Mucosa of descending colon (tissue), 3 donors: ENCODE results near the gene INIP. TPM values are rescaled to one million over a fixed set of nuclear protein-coding genes. Genes with fewer than 3 reads are reported as not detected.
A peak's percentile ranks its signal among the peaks of the same experiment; 100 is the strongest.

Experiments
- ATAC-seq: fragments of 200-7000 bp; cut with Tn5 transposase; one replicate; pipeline ENCODE4 v1.9.1; 2020; ENCODE audit warnings: mild to moderate bottlenecking, moderate library complexity
- DNase-seq, 3 donors: peaks; one replicate each; pipeline ENCODE4 v3.0.0-alpha.2; 2020
- H3K36me3 ChIP-seq: fragments of 200-600 bp; one replicate; pipeline ENCODE4 v1.8.0; 2021; ENCODE audit warnings: low read depth, mild to moderate bottlenecking
- H3K4me1 ChIP-seq: fragments of 200-600 bp; one replicate; pipeline ENCODE4 v1.8.0; 2021; ENCODE audit warnings: low read depth, mild to moderate bottlenecking
- H3K4me3 ChIP-seq: fragments of 200-600 bp; one replicate; pipeline ENCODE4 v1.8.0; 2021; ENCODE audit warnings: mild to moderate bottlenecking
- H3K9me3 ChIP-seq: fragments of 200-600 bp; one replicate; pipeline ENCODE4 v1.8.0; 2021; ENCODE audit warnings: mild to moderate bottlenecking
- intact Hi-C, 2 donors: fragments of 100-400 bp; cut with DNase I in 1 of 2; cut with micrococcal nuclease in 1 of 2; formaldehyde crosslinking; loops; one replicate each; pipeline versions ENCODE4 v1.11.0 to v1.11.1; 2022; cut with DNase I, micrococcal nuclease
- total RNA-seq, 3 donors: library from RNA; stranded (reverse); fragmentation: NEBNext Ultra II Directional in 2 of 3; extraction: Animal tissue kit (Norgen Biotek cat#: 25700) in 2 of 3; gene quantifications; one replicate each; pipeline versions ENCODE4 v1.2.1 to v1.2.4, GENCODE V29; 2021 to 2023
- TF ChIP-seq, protein P1 (sequence below): fragments of 200-600 bp; IDR thresholded peaks from one replicate; pipeline ENCODE4 v1.8.0; 2022; ENCODE audit warnings: antibody characterized with exemption, mild to moderate bottlenecking
- donor health status: DM: no; HTN: no; CAD: no; lungs with moderate emphysema.
- donor health status: DM: no; HTN: no; CAD: no.
- donor health status: DM: no; HTN: yes; CAD: no.

The INIP gene
- total RNA-seq, 3 donors from 2014 or later, result 25.6 to 36.4 (median 30.6) TPM

DNA sequence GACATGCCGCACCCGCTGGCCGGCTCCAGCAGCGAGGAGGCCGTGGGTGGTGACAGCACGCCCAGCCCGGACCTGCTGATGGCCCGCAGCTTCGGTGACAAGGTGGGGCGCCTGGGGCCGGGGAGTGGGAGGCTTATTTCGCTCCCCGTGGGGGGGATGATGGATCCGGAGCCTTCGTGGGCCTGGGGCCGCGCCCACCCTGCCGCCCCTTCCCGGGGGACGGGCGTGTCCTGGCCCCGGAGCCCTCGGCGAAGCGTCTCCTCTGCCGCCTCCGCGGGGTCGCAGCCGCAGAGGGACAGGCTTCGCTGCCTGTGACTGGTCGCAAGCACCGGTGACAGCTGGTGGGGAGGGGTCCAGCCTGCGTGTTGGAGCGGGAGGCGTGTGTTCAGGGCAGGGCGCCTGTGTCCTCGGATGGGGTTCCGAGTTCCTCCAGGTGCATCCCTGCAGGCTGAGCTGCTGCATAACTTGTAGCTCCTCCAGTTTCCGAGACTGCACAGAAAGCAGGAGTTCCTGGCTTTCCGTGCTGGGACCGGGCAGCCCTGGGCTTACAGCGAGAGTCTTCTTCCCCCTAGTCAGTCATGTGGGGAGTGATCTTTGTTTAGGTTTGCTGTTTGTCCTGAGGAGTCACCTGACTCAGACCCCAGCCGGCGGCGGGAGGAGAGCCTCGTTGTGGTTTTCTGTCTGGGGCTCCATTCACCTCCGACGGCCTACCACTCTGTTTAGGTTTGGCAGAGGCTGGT is 33.3 kb upstream of the INIP start:
- DNase-seq (peak; percentile 64 to 75 (median 73)), ATAC-seq (peak; percentile 40)
- TF ChIP-seq, protein P1, sequence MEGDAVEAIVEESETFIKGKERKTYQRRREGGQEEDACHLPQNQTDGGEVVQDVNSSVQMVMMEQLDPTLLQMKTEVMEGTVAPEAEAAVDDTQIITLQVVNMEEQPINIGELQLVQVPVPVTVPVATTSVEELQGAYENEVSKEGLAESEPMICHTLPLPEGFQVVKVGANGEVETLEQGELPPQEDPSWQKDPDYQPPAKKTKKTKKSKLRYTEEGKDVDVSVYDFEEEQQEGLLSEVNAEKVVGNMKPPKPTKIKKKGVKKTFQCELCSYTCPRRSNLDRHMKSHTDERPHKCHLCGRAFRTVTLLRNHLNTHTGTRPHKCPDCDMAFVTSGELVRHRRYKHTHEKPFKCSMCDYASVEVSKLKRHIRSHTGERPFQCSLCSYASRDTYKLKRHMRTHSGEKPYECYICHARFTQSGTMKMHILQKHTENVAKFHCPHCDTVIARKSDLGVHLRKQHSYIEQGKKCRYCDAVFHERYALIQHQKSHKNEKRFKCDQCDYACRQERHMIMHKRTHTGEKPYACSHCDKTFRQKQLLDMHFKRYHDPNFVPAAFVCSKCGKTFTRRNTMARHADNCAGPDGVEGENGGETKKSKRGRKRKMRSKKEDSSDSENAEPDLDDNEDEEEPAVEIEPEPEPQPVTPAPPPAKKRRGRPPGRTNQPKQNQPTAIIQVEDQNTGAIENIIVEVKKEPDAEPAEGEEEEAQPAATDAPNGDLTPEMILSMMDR, result no peak
- Histone ChIP-seq H3K36me3 (no peaks in the 10 kb centered on the region), H3K4me3 (peak overlapping the region; percentile 95), H3K4me1 (peaks cover 39% of the 10 kb centered on the region), H3K9me3 (no peaks in the 10 kb centered on the region)
- intact Hi-C loops, result no loop called here

DNA sequence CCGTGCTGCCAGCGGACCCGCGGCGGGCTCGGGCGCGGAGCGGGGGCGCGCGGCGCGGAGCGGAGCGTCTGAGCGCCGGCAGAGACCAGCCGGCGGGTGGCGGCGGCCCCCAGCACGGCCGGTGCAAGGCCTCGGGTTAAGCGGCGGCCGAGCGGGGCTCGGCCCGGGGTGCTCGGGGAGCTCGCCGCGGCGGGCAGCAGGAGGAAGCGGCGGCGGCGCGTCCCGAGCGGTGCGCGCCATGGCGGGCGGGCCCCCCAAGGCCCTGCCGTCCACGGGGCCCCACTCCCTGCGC is 32.8 kb upstream of the INIP start:
- intact Hi-C loops, result no loop called here
- DNase-seq (no peak), ATAC-seq (peak; percentile 21)
- no peaks in the 10 kb centered on the region for H3K9me3 ChIP-seq
- TF ChIP-seq, protein P1, result no peak
- H3K4me3 ChIP-seq, result peak overlapping the region; percentile 95
- no peaks in the 10 kb centered on the region for H3K36me3 ChIP-seq
- peaks cover 34% of the 10 kb centered on the region for H3K4me1 ChIP-seq

DNA sequence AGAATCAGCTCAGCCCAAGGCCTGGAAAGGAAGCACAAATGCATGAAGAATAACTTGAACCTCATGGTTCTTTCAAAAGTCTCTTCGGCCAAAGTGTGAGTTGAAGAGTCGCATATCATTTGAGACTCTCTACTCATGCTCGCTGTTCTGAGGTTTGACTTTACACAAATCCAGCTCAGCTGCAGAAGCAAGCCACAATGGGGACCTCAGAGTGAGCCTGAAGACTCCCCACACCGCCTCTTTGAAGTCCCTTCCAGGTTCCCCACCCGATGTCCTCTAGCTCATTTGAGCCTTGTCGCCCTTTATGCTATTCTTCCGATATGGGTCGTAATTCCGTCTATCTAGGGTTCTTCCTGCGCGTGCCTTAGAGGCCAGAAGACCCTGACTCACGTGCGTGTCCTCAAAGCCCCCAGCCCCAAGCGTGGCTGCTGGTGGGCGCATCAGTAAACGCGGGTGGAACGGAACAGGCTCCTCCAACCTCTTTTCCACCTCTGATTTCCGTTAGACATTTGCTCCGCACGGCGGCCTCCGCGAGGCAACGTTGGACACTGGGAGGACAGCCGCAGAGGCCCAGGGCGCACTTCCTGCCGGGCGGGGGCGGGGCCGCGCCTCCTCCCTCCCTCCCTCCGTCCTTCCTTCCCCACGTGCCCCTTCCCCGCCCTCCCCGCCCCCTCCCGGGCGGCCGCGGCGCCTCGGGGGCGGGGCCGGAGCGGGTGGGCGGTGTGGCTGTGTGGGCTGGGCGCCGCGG is 32.3 kb upstream of the INIP start, which contains the start of gene SNX30:
TSS of gene SNX30 (plus strand) at position 745 of the 748 bp plus-strand sequence. CDS start 242 bp downstream, outside the sequence.
- ATAC-seq, result peak; percentile 95
- intact Hi-C loops, result no loop called here

DNA sequence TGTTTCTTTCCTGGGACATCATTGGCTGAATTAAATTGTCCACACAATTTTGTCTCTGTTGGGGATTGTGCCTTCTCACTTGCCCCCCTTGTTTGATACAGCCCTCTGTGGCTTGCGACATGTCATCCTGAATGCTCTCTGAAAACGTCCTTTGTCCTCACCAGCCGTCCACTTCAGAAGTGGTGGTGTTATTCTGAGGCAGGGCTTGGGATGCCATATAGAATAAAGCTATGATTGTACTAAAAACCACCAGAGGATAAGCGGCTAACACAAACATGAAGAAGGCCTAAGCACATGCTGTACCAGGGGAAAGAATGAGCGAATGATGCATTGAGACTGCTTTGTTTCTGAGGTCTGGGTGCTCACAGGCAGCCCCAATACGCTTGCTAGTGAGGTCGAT is 29.2 kb upstream of the INIP start:
- DNase-seq (no peak), ATAC-seq (no peak)
- Histone ChIP-seq H3K4me1 (peaks cover 6% of the 10 kb centered on the region), H3K9me3 (no peaks in the 10 kb centered on the region), H3K4me3 (no peak overlapping the region), H3K36me3 (no peaks in the 10 kb centered on the region)
- TF ChIP-seq, protein P1, result no peak
- intact Hi-C loops, result no loop called here

More for the DNA sequence above, 32.3 kb upstream of the INIP start, which contains the start of gene SNX30:
- TF ChIP-seq, protein P1, result no peak
- peak; percentile 92 to 95 (median 95) for DNase-seq
- no peaks in the 10 kb centered on the region for H3K36me3 ChIP-seq
- no peaks in the 10 kb centered on the region for H3K9me3 ChIP-seq
- H3K4me3 ChIP-seq, result peak within 1 kb of the TSS; percentile 95
- peaks cover 30% of the 10 kb centered on the region for H3K4me1 ChIP-seq

DNA sequence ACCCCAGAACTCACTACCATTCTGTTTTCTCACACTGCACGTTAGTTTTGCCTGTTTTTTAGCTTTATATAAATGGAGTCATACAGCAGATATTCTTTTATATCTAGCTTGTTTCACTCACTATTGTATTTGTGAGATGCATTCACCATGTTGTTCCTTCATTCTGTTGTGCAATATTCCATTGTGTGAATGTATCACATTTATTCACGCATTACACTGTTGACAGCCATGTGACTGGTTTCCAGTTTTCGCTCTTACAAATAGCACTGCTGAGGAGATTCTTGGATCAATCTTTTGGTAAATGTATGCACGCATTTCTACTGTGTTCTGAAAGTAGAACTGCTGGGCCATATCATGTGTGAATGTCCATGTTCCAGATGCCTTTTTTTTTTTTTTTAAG is 26.3 kb upstream of the INIP start:
- Histone ChIP-seq H3K9me3 (no peaks in the 10 kb centered on the region), H3K36me3 (no peaks in the 10 kb centered on the region), H3K4me3 (no peak overlapping the region), H3K4me1 (peaks cover 4% of the 10 kb centered on the region)
- TF ChIP-seq, protein P1, result no peak
- no peak for ATAC-seq
- intact Hi-C loops, result no loop called here
- DNase-seq, result no peak
